ENCODE results near the gene REELD1.

DNA sequence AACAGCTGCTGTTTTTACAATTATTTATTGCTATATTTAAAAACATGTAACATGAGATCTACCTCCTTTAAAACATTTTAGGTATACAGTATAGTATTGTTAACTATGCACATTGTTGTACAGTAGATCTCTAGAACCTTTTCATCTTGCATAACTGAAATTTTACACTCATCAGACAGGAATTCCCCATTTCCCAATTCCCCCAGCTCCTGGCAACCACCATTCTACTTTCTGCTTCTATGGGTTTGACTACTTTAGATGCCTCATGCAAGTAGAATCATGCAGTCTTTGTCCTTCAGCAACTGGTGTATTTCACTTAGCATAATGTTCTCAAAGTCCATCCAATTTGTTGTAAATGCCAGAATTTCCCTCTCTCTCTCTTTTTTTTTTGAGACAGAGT, 48.5 kb upstream of the REELD1 start:
- TF ChIP-seq, protein P1, sequence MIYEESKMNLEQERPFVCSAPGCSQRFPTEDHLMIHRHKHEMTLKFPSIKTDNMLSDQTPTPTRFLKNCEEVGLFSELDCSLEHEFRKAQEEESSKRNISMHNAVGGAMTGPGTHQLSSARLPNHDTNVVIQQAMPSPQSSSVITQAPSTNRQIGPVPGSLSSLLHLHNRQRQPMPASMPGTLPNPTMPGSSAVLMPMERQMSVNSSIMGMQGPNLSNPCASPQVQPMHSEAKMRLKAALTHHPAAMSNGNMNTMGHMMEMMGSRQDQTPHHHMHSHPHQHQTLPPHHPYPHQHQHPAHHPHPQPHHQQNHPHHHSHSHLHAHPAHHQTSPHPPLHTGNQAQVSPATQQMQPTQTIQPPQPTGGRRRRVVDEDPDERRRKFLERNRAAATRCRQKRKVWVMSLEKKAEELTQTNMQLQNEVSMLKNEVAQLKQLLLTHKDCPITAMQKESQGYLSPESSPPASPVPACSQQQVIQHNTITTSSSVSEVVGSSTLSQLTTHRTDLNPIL (CRISPR knock-in tag; IDR thresholded peaks at IDR 0.05; ENCODE audit: low read depth): no peak
- TF ChIP-seq, protein P2, sequence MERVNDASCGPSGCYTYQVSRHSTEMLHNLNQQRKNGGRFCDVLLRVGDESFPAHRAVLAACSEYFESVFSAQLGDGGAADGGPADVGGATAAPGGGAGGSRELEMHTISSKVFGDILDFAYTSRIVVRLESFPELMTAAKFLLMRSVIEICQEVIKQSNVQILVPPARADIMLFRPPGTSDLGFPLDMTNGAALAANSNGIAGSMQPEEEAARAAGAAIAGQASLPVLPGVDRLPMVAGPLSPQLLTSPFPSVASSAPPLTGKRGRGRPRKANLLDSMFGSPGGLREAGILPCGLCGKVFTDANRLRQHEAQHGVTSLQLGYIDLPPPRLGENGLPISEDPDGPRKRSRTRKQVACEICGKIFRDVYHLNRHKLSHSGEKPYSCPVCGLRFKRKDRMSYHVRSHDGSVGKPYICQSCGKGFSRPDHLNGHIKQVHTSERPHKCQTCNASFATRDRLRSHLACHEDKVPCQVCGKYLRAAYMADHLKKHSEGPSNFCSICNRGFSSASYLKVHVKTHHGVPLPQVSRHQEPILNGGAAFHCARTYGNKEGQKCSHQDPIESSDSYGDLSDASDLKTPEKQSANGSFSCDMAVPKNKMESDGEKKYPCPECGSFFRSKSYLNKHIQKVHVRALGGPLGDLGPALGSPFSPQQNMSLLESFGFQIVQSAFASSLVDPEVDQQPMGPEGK (CRISPR knock-in tag; IDR thresholded peaks at IDR 0.05; ENCODE audit: borderline replicate concordance): no peak
- no peak for TF ChIP-seq TOX (CRISPR knock-in tag; IDR thresholded peaks at IDR 0.05; ENCODE audit: borderline replicate concordance)
- TF ChIP-seq RARB (CRISPR knock-in tag; IDR thresholded peaks at IDR 0.05): no peak
